ENCODE data around the gene PSG4.
"Not testable (repeated sequence)": the region's sequence is repeated elsewhere in the genome, so short reads cannot be mapped to it uniquely, and the experiment has no call there.

The PSG4 gene

DNA sequence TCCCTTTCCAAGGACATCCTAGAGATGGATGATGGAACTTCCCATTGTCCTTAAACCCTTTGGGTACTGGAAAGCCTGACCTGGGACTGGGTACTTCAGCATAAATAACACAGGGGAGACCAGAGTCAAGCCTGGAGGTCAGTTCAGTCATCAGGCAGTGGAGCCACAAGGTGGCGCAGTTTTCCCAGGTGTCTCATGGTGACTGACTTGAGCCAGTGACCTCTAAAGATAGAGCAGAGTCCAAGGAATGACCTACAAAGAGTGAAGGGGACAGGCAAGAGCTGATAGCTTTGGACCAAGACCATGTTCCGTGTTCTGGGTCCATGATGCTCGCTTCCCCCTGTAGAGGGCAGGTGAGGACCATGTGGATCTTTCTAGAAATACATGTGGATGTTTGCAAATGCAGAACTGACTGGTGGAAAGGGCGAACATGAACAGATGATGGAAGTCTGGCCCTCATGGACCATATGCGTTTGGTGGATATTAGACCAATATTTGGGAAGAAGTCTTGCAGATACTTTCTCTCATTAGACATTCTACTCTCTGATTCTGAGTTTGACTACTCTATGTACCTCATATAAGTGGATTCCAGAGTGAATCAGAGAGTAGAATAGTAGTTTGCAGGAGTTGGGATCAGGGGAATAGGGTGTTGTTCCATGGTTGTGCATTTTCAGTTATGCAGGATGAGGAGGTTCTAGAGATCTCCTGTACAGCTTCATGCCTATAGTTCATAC, 6.6 kb downstream of the PSG4 start:
- not testable (repeated sequence) for DNase-seq (ENCODE audit: low read depth)

DNA sequence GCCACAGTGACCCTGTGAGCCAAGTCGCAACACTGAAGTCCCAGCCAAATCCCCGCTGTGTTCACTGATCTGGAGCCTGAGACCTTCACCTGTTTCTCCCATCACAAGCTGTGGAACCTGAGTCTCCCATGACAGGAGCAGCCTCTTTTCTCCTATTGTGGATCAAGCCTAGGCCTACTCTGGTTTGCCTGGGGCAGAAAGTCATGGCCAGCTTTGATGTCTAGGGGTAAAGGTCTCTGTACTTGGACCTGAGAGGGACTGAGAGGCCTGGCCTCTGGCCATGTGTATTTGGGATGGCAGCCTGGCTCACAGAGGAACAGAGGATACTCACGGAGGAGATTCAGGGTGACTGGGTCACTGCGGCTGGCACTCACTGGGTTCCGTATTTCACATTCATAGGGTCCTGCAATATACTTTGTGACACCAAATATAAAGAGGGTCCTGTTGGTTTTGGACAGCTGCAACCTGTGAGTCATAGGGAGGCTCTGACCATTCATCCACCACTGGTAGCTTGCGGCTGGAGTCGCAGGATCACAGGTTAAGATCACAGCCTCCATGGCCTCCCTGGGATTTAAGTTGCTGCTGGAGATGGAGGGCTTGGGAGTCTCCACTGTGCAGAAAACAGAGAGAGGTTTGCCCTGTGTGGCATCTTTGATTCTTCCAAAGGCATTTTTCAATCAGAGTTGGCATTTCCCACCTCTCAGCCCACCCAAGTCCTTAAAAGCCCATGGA, 7.6 kb downstream of the PSG4 start:
- DNase-seq (ENCODE audit: low read depth), result not testable (repeated sequence)

DNA sequence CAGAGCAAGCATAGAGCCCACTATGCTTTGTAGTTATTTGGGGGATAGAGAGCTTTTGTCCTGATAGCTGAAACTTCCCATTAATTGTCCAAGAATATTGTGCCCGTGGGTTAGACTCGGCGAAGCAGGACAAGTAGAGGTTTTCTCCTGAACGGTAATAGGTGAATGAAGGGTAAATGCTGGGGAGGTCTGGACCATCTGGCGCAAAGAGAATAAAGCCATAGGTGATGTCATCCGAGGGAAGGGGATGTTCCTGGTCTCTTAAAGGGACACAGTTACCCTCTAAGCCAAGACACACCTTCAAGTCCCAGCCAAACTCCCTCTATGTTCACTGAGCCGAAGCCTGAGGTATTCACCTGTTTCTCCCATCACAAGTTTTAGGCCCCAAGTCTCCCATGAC, 11.0 kb downstream of the PSG4 start:
- not testable (repeated sequence) for DNase-seq (ENCODE audit: low read depth)

DNA sequence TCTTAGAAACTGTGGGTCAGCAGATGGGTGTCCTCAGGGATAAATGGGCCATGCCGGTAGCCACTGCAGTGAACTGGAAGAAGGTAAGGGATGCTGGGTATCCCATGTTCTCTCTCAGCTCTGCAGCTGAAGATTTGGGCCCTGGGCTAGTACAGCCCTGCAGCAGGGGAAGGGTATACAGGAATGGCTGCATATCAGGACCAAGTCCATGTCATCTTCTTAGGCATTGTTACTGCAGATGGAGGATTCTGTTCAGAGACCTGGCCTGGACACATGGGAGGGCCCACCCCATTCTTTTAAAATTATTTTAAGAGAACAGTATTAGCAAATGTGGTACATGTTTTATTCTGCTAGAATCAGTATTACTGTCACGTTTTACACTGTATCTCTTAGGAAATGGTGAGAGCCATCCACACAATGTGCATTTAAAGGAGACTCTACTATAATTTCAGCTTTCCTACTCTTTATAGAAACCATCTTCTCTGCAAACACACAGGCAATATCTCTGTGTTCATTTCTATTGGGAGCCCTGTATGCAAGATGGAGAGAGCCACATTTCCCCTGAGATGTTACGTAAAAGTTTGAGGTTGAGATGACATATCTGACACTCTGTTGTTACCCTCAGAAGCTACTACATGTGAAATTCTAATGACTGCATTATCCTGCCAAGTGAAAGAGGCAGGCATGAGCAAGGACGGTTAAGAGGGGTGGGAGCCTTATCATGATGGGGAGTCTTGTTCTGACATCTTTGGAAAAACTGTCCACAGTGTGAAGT, 12.9 kb downstream of the PSG4 start:
- not testable (repeated sequence) for DNase-seq (ENCODE audit: low read depth)

DNA sequence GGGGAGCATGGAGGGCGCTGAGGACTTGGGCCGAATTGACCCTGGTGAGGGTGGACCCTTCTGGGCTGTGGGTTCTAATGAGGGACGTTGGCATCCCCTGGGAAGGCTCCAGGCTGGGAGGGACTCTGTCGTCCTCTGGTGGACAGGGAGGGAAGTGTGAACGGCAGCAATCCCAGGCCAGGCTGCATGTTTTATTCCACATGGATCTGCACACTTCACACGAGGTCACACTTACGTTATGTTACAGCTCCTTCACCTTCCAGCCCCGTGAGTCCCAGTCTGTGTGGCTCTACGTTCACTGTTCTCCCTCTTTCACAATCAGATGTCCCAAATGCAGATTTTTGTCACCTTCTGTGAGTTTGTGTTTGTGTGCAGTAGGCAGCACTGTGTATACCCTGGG, 17.3 kb downstream of the PSG4 start:
- not testable (repeated sequence) for DNase-seq (ENCODE audit: low read depth)

DNA sequence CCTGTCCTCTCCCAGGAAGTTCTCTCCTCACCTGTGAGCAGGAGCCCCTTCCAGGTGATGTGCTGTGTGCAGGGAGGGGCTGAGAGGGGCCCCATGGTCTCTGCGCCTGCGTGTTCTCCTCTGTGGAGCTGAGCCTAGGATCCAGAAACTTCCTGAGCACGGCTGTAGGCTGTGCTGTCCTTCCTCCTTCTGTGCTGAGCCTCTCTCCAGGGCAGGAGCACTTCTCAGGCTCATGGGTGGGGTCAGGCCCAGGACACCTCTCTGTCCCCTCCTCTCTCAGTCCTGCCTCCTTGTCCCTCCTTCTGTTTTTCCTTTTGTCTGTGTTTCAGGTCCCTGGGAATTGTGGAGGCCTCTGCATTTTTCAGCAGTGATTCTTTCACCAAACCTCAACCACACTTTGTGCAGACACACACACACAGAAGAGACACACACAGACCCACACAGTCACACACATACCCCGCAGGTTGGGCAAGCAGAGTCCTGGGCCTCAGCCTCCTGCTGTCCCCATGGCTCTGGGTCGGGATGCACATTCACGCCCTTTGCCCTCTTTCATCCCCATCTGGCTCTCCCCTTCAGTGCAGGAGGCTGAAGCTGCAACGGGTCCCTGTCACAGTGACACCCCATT, 19.0 kb downstream of the PSG4 start, which contains the start of gene PSG5:
PSG5 (minus strand) TSS at position 226 of the 625 bp plus-strand sequence; CDS start at position 95, 131 bp downstream.
- not testable (repeated sequence) for DNase-seq (ENCODE audit: low read depth)

DNA sequence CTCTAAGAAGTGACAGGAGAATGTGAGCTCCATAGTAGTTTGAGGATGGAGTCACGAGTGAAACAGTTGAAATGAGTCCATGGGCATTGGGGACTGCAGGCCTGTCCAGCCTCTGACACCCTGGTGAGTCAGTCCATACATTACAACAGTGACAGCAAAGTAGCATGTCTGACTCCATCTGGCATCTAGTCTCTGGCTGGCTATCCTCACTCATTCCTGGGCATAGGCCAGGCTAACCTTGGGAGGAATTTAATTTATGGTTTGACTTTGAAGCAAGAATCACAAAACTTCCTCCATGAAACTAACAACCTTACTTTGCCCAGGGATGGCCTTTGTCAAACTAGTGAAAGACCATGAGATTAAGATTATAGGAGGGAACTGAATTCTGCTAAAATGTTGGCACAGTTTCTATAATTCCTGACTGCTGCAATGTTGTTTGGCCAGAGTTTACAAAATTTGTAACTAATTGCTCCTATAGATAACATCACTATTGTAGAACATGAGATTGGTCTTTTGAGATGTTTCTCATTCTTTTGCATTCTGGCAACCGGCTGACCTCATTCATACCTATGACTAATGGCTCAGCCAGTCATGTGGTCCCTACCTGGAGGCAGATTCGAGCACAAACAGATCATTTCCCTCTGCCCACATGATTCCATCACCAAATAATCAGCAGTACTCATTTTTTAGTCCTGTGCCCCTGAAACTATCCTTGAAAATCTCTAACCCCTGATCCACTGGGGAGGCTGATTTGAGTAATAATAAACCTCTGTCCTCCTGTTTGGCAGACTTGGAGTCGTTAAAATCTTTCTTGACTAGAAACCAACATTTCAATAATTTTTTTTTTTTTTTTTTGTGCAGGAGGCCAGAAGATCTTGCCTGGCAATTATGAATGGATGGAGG, 23.3 kb downstream of the PSG4 start:
- not testable (repeated sequence) for DNase-seq (ENCODE audit: low read depth)

DNA sequence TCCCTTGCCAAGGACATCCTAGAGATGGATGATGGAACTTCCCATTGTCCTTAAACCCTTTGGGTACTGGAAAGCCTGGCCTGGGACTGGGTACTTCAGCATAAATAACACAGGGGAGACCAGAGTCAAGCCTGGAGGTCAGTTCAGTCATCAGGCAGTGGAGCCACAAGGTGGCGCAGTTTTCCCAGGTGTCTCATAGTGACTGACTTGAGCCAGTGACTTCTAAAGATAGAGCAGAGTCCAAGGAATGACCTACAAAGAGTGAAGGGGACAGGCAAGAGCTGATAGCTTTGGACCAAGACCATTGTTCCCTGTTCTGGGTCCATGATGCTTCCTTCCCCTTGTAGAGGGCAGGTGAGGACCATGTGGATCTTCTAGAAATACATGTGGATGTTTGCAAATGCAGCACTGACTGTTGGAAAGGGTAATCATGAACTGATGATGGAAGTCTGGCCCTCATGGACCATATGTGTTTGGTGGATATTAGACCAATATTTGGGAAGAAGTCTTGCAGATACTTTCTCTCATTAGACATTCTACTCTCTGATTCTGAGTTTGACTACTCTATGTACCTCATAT, 25.8 kb downstream of the PSG4 start:
- not testable (repeated sequence) for DNase-seq (ENCODE audit: low read depth)

DNA sequence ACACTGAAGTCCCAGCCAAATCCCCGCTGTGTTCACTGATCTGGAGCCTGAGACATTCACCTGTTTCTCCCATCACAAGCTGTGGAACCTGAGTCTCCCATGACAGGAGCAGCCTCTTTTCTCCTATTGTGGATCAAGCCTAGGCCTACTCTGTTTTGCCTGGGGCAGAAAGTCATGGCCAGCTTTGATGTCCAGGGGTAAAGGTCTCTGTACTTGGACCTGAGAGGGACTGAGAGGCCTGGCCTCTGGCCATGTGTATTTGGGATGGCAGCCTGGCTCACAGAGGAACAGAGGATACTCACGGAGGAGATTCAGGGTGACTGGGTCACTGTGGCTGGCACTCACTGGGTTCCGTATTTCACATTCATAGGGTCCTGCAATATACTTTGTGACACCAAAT, 26.9 kb downstream of the PSG4 start:
- DNase-seq (ENCODE audit: low read depth), result not testable (repeated sequence)

DNA sequence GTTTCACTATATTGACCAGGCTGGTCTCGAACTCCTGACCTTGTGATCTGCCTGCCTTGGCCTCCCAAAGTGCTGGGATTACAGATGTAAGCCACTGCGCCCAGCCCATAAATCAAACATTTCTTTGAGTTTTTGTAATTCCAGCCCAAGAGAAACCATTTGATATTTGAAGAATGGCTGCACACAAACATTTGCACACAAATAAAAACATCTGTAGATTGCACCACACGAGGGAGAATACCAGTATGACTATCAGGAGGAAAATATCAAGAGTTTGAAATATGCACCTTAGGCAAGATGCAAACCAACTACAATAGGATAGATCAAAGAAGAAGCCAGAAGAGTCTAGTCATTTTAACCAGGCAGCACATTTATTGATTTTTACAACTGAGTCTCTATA, 39.5 kb downstream of the PSG4 start:
- not testable (repeated sequence) for DNase-seq (ENCODE audit: low read depth)

DNA sequence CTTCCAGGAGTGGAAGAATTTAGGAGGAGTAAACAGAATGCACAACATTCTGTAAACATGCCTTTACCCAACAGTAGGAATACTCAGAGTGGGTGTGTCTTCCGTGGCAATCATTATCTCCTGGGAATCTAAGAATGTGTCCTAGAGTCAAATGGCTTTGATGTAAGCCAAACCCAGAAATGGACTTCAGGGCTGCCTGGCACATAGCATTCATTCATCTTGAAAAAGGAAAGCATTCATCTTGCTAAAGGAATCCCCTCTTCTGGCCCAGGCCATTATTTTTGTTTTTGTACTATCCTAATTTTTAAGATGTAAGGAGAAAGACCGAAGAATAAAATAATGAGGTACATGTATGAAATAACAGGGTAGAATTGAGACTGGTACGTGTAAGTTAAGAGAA, 42.3 kb downstream of the PSG4 start:
- not testable (repeated sequence) for DNase-seq (ENCODE audit: low read depth)

DNA sequence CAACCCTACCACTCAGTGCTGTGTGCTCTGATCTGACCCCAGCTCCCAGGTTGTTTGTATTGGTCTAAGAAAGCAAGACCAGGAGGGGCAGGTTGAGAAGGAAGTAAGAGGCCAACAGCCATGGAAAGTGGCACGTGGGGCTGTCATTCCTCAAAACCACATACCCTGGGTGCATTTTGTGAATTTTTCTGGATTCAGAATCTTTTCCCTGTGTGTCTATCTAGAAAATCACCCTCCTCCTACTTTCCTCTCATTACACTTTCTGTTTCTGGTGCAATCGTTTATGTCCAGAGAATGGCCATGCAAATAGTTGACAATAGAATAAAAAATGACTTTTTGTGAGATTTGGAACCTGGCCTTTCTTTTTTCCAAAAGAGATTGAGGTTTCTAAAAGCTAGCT, 43.2 kb downstream of the PSG4 start:
- DNase-seq (ENCODE audit: low read depth), result not testable (repeated sequence)

DNA sequence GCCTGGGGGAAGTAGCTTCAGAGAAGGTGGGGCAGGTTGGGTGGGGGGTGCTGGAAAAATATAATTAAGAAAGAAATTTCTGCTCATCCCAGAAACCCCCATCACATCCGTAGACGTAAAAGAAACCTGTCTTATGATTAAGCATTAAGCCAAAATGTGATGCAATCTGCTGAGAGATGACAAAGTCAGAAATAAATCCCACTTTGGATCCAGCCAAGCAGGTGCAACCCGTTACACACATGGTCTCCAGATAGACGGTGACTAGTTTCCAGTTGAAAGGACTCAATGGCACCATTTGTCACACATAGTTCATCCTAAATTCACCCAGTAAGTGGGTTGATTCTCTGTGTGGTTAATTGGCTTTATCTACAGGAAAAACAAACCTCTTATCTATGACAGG, 53.2 kb downstream of the PSG4 start:
- no peak for DNase-seq (ENCODE audit: low read depth)

DNA sequence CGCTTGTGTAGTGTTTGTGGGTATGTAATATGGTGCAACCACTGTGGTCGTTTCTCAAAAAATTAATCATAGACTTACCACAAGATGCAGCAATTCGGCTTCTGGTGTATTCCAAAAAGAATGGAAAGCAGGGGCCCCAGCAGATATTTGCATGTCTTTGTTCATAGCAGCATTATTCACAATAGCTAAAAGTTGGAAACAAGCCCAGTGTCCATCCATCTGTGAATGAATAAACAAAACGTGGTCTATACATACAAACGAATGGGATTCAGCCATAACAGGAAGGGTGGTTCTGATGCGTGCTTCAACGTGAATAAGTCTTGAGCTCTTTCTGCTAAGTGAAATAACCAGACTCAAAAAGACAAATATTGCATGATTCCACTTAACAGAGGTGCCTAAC, 55.6 kb downstream of the PSG4 start:
- DNase-seq (ENCODE audit: low read depth), result not testable (repeated sequence)

DNA sequence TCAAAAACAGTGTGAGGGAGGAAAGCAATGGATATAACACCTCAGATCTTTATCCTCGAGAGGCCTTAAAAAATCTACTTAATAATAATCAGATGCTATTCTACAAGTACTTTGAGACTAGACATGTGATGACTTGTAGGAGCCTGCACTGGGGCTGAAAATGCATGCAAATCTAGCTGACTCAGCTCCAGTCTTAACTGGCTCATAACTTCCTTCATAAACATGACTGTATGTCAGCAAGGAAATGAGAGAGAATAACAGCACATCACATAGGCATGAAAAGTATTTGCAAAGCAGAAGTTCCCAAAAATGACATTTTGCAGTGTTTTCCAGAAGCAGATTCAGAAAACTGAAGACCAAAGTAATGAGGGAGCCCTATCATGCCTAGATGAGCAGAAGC, 57.2 kb downstream of the PSG4 start:
- DNase-seq (ENCODE audit: low read depth), result no peak

Data from stimulated activated CD8-positive, alpha-beta memory T cell treated with anti-CD3 and anti-CD28 coated beads, Interleukin-12 subunit alpha, Interleukin-12 subunit beta, amount 100 ng/mL, for 1 hour (primary cell).